GM23338 (cell line): ENCODE data around the gene TMEM140. TPM values are rescaled to one million over a fixed set of nuclear protein-coding genes. Genes with fewer than 3 reads are reported as not detected.

Source experiments
- ATAC-seq: fragments of 200-7000 bp; cut with Tn5 transposase; 3 replicates; pipeline ENCODE4 v1.9.1; 2020
- DNase-seq: peaks from one replicate; pipeline ENCODE4 v3.0.0-alpha.2; 2015; ENCODE audit warnings: low spot score
- H2AFZ ChIP-seq: fragments of 200-600 bp; sonication (generic); 2 replicates; pipeline ENCODE4 v1.8.0; 2016; ENCODE audit warnings: antibody characterized with exemption, mild to moderate bottlenecking, moderate library complexity
- H3F3A ChIP-seq: fragments of 200-600 bp; sonication (generic); replicated peaks from 2 replicates; pipeline ENCODE4 v1.8.0; 2017; ENCODE audit warnings: antibody characterized with exemption, mixed run types, low read depth
- H3K27ac ChIP-seq: fragments of 200-600 bp; sonication (generic); 2 replicates; pipeline ENCODE4 v1.6.1; 2016; ENCODE audit warnings: low read depth
- H3K27me3 ChIP-seq: fragments of 200-600 bp; sonication (generic); 2 replicates; pipeline ENCODE4 v1.8.0; 2016; ENCODE audit warnings: mild to moderate bottlenecking, mixed run types, moderate library complexity; ENCODE audit not compliant: insufficient read depth
- H3K36me3 ChIP-seq: fragments of 200-600 bp; sonication (generic); 2 replicates; pipeline ENCODE4 v1.8.0; 2016; ENCODE audit warnings: mild to moderate bottlenecking; ENCODE audit not compliant: insufficient read depth
- H3K4me1 ChIP-seq: fragments of 200-600 bp; sonication (generic); 2 replicates; pipeline ENCODE4 v1.8.0; 2016; ENCODE audit warnings: mild to moderate bottlenecking, moderate library complexity; ENCODE audit not compliant: insufficient read depth
- H3K4me2 ChIP-seq: fragments of 200-600 bp; sonication (generic); 2 replicates; pipeline ENCODE4 v1.7.1; 2017; ENCODE audit warnings: mixed run types
- H3K4me3 ChIP-seq: fragments of 200-600 bp; sonication (generic); 2 replicates; pipeline ENCODE4 v1.6.1; 2016; ENCODE audit warnings: mixed run types
- H3K79me2 ChIP-seq: fragments of 200-600 bp; sonication (generic); replicated peaks from 2 replicates; pipeline ENCODE4 v1.8.0; 2017; ENCODE audit warnings: mild to moderate bottlenecking; ENCODE audit not compliant: insufficient read depth
- H3K9me2 ChIP-seq: fragments of 200-600 bp; sonication (generic); 2 replicates; pipeline ENCODE4 v1.8.0; 2017; ENCODE audit not compliant: insufficient read depth
- H4K20me1 ChIP-seq: fragments of 200-600 bp; sonication (generic); replicated peaks from 2 replicates; pipeline ENCODE4 v1.8.0; 2017; ENCODE audit warnings: mild to moderate bottlenecking; ENCODE audit not compliant: insufficient read depth
- H3K27ac Mint-ChIP-seq: 2 replicates; pipeline ENCODE4 v1.8.0; 2020; ENCODE audit warnings: inconsistent platforms, mild to moderate bottlenecking, moderate library complexity, mixed read lengths
- H3K27me3 Mint-ChIP-seq: 3 replicates; pipeline ENCODE4 v1.8.0; 2022; ENCODE audit warnings: low read depth, mild to moderate bottlenecking, moderate library complexity, mixed read lengths, inconsistent platforms; ENCODE audit not compliant: insufficient read depth, poor library complexity
- H3K36me3 Mint-ChIP-seq: 3 replicates; pipeline ENCODE4 v1.8.0; 2021; ENCODE audit warnings: low read depth, mild to moderate bottlenecking, inconsistent platforms, moderate library complexity, mixed read lengths
- H3K4me1 Mint-ChIP-seq: 3 replicates; pipeline ENCODE4 v1.8.0; 2020; ENCODE audit warnings: mild to moderate bottlenecking, inconsistent platforms, mixed read lengths
- H3K4me3 Mint-ChIP-seq: 3 replicates; pipeline ENCODE4 v1.8.0; 2021; ENCODE audit warnings: moderate library complexity, mild to moderate bottlenecking, inconsistent platforms, mixed read lengths
- H3K9me3 Mint-ChIP-seq: 3 replicates; pipeline ENCODE4 v1.8.0; 2020; ENCODE audit warnings: moderate library complexity, mild to moderate bottlenecking, inconsistent platforms, mixed read lengths
- CREB1 ChIP-seq: fragments of 250-450 bp; sonication (Bioruptor Pico); IDR thresholded peaks from 2 replicates; pipeline ENCODE4 v1.5.0; 2020; ENCODE audit warnings: low read depth, mild to moderate bottlenecking, moderate library complexity
- EZH2 ChIP-seq: fragments of 200-600 bp; sonication (generic); IDR thresholded peaks from one replicate; pipeline ENCODE4 v1.8.0; 2017; ENCODE audit warnings: antibody characterized with exemption, mild to moderate bottlenecking, low read depth; ENCODE audit not compliant: unreplicated experiment
- EZH2phosphoT487 ChIP-seq: fragments of 200-600 bp; sonication (generic); IDR thresholded peaks from one replicate; pipeline ENCODE4 v1.8.1; 2018; ENCODE audit warnings: antibody characterized with exemption; ENCODE audit not compliant: unreplicated experiment
- JUNB ChIP-seq: IDR thresholded peaks from one replicate; pipeline ENCODE4 v1.6.1; 2016; ENCODE audit warnings: antibody characterized with exemption; ENCODE audit not compliant: unreplicated experiment
- NANOG ChIP-seq: IDR thresholded peaks from 2 replicates; pipeline ENCODE4 v1.6.1; 2016; ENCODE audit warnings: antibody characterized with exemption, borderline replicate concordance
- POLR2AphosphoS5 ChIP-seq: IDR thresholded peaks from 2 replicates; pipeline ENCODE4 v1.6.1; 2016; ENCODE audit warnings: antibody characterized with exemption, low read depth
- STAT1 ChIP-seq: IDR thresholded peaks from one replicate; pipeline ENCODE4 v1.6.1; 2016; ENCODE audit warnings: antibody characterized with exemption; ENCODE audit not compliant: unreplicated experiment
- ZNF114 ChIP-seq: fragments of 250-450 bp; sonication (Bioruptor Pico); IDR thresholded peaks from 2 replicates; pipeline ENCODE4 v1.5.0; 2020; ENCODE audit warnings: mild to moderate bottlenecking, moderate library complexity
- ZNF331 ChIP-seq: fragments of 250-450 bp; sonication (Bioruptor Pico); IDR thresholded peaks from 2 replicates; pipeline ENCODE4 v1.5.0; 2020; ENCODE audit warnings: low read depth, mild to moderate bottlenecking, moderate library complexity
- polyA plus RNA-seq: library from polyadenylated mRNA; unstranded; fragments of >200 nt; fragmentation: Nextera tagmentation; extraction: Ambion mirVana; gene quantifications from 2 replicates; pipeline ENCODE4 v1.2.1, GENCODE V29; 2016
- total RNA-seq: library from RNA; depleted of rRNA; stranded (reverse); fragments of >200 nt; shearing (Covaris generic); gene quantifications from 2 replicates; pipeline ENCODE4 v1.2.3, GENCODE V29; 2014
- TF ChIP-seq, protein P1 (sequence below): IDR thresholded peaks from 2 replicates; pipeline ENCODE4 v1.6.1; 2016; ENCODE audit warnings: antibody characterized with exemption
- TF ChIP-seq, protein P2 (sequence below): IDR thresholded peaks from one replicate; pipeline ENCODE4 v1.6.1; 2018; ENCODE audit warnings: antibody characterized with exemption; ENCODE audit not compliant: unreplicated experiment
- TF ChIP-seq, protein P3 (sequence below): fragments of 250-450 bp; sonication (Bioruptor Pico); IDR thresholded peaks from 2 replicates; pipeline ENCODE4 v1.5.0; 2020; ENCODE audit warnings: mild to moderate bottlenecking, moderate library complexity
- TF ChIP-seq, protein P4 (sequence below), 2 experiments: fragments of 200-600 bp in 1 of 2; sonication (generic) in 1 of 2; conservative IDR thresholded peaks; 2 replicates each; pipeline versions ENCODE4 v1.5.1 to v1.6.1; 2016 to 2017; ENCODE audit warnings: antibody characterized with exemption in 2 of 2, low read depth in 2 of 2, mild to moderate bottlenecking in 2 of 2, moderate library complexity in 1 of 2

TMEM140 gene
- total and polyA plus RNA-seq, 2 experiments from 2014 or later = 2.7 TPM; not detected in 1

DNA sequence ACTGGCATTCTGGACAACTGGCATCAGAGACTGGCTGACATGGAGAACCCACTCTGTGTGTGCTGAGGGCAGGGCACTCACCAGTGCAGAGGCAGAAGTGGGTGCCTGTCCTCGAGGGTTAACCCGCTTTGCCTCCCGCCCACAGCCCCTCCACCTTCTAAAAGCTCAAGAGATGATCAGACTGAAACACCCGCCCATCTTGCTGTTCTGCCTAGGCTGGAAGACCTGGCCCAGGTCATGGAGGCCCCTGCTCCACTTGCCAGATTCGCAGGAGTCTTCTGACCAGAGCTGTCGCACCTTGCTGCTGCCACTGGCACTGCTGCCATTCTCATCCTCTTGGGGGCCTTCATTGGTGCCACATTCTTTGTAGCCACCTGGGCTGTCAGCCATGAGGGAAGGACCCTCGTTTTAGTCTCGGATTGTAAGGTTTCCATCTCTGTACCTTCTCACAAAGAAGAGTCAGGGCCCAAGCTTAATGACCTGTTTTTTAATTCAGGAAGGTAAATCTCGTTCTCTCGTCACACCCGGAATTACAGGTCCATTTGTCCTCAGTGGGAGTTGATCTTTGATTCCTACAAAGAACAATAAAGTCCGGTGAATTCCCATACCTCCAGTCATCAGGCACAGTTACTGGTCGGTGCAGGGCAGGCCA, 20.7 kb downstream of the TMEM140 start:
- H3K4me3 Mint-ChIP-seq = peak overlapping the region; percentile 92
- H3K9me2 ChIP-seq = no peaks in the 10 kb centered on the region
- H4K20me1 ChIP-seq = peaks cover 4% of the 10 kb centered on the region; the same call in 1 of the 2 replicates
- H3K27ac Mint-ChIP-seq = peak overlapping the region; percentile 95; the same call in 1 of the 2 replicates
- DNase-seq = no peak
- H3K36me3 Mint-ChIP-seq = peaks cover 63% of the 10 kb centered on the region
- peaks cover 34% of the 10 kb centered on the region for H3K4me1 Mint-ChIP-seq
- peaks cover 25% of the 10 kb centered on the region for H3K27me3 Mint-ChIP-seq
- no peak for ATAC-seq
- H3K4me3 ChIP-seq = no peak overlapping the region
- H3K36me3 ChIP-seq = peaks cover 5% of the 10 kb centered on the region; the same call in 1 of the 2 replicates
- H3K9me3 Mint-ChIP-seq = peaks cover 6% of the 10 kb centered on the region
- peaks cover 7% of the 10 kb centered on the region for H3F3A ChIP-seq
- peaks cover 16% of the 10 kb centered on the region for H3K79me2 ChIP-seq
- H3K4me2 ChIP-seq = peak overlapping the region; percentile 94; the same call in 1 of the 2 replicates
- H3K27ac ChIP-seq = no peak overlapping the region
- H3K27me3 ChIP-seq = no peaks in the 10 kb centered on the region
- no peak overlapping the region for H2AFZ ChIP-seq
- no peak for TF ChIP-seq EZH2
- TF ChIP-seq, protein P1, sequence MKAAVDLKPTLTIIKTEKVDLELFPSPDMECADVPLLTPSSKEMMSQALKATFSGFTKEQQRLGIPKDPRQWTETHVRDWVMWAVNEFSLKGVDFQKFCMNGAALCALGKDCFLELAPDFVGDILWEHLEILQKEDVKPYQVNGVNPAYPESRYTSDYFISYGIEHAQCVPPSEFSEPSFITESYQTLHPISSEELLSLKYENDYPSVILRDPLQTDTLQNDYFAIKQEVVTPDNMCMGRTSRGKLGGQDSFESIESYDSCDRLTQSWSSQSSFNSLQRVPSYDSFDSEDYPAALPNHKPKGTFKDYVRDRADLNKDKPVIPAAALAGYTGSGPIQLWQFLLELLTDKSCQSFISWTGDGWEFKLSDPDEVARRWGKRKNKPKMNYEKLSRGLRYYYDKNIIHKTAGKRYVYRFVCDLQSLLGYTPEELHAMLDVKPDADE = no peak
- no peak for TF ChIP-seq NANOG
- no peak for TF ChIP-seq ZNF114
- no peak for TF ChIP-seq EZH2phosphoT487
- no peak for TF ChIP-seq POLR2AphosphoS5
- no peak for TF ChIP-seq ZNF331 (CRISPR knock-in tag)
- no peak for TF ChIP-seq CREB1 (CRISPR knock-in tag)
- TF ChIP-seq JUNB = no peak
- no peak for TF ChIP-seq STAT1
- TF ChIP-seq, protein P2, sequence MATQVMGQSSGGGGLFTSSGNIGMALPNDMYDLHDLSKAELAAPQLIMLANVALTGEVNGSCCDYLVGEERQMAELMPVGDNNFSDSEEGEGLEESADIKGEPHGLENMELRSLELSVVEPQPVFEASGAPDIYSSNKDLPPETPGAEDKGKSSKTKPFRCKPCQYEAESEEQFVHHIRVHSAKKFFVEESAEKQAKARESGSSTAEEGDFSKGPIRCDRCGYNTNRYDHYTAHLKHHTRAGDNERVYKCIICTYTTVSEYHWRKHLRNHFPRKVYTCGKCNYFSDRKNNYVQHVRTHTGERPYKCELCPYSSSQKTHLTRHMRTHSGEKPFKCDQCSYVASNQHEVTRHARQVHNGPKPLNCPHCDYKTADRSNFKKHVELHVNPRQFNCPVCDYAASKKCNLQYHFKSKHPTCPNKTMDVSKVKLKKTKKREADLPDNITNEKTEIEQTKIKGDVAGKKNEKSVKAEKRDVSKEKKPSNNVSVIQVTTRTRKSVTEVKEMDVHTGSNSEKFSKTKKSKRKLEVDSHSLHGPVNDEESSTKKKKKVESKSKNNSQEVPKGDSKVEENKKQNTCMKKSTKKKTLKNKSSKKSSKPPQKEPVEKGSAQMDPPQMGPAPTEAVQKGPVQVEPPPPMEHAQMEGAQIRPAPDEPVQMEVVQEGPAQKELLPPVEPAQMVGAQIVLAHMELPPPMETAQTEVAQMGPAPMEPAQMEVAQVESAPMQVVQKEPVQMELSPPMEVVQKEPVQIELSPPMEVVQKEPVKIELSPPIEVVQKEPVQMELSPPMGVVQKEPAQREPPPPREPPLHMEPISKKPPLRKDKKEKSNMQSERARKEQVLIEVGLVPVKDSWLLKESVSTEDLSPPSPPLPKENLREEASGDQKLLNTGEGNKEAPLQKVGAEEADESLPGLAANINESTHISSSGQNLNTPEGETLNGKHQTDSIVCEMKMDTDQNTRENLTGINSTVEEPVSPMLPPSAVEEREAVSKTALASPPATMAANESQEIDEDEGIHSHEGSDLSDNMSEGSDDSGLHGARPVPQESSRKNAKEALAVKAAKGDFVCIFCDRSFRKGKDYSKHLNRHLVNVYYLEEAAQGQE = no peak
- TF ChIP-seq, protein P3, sequence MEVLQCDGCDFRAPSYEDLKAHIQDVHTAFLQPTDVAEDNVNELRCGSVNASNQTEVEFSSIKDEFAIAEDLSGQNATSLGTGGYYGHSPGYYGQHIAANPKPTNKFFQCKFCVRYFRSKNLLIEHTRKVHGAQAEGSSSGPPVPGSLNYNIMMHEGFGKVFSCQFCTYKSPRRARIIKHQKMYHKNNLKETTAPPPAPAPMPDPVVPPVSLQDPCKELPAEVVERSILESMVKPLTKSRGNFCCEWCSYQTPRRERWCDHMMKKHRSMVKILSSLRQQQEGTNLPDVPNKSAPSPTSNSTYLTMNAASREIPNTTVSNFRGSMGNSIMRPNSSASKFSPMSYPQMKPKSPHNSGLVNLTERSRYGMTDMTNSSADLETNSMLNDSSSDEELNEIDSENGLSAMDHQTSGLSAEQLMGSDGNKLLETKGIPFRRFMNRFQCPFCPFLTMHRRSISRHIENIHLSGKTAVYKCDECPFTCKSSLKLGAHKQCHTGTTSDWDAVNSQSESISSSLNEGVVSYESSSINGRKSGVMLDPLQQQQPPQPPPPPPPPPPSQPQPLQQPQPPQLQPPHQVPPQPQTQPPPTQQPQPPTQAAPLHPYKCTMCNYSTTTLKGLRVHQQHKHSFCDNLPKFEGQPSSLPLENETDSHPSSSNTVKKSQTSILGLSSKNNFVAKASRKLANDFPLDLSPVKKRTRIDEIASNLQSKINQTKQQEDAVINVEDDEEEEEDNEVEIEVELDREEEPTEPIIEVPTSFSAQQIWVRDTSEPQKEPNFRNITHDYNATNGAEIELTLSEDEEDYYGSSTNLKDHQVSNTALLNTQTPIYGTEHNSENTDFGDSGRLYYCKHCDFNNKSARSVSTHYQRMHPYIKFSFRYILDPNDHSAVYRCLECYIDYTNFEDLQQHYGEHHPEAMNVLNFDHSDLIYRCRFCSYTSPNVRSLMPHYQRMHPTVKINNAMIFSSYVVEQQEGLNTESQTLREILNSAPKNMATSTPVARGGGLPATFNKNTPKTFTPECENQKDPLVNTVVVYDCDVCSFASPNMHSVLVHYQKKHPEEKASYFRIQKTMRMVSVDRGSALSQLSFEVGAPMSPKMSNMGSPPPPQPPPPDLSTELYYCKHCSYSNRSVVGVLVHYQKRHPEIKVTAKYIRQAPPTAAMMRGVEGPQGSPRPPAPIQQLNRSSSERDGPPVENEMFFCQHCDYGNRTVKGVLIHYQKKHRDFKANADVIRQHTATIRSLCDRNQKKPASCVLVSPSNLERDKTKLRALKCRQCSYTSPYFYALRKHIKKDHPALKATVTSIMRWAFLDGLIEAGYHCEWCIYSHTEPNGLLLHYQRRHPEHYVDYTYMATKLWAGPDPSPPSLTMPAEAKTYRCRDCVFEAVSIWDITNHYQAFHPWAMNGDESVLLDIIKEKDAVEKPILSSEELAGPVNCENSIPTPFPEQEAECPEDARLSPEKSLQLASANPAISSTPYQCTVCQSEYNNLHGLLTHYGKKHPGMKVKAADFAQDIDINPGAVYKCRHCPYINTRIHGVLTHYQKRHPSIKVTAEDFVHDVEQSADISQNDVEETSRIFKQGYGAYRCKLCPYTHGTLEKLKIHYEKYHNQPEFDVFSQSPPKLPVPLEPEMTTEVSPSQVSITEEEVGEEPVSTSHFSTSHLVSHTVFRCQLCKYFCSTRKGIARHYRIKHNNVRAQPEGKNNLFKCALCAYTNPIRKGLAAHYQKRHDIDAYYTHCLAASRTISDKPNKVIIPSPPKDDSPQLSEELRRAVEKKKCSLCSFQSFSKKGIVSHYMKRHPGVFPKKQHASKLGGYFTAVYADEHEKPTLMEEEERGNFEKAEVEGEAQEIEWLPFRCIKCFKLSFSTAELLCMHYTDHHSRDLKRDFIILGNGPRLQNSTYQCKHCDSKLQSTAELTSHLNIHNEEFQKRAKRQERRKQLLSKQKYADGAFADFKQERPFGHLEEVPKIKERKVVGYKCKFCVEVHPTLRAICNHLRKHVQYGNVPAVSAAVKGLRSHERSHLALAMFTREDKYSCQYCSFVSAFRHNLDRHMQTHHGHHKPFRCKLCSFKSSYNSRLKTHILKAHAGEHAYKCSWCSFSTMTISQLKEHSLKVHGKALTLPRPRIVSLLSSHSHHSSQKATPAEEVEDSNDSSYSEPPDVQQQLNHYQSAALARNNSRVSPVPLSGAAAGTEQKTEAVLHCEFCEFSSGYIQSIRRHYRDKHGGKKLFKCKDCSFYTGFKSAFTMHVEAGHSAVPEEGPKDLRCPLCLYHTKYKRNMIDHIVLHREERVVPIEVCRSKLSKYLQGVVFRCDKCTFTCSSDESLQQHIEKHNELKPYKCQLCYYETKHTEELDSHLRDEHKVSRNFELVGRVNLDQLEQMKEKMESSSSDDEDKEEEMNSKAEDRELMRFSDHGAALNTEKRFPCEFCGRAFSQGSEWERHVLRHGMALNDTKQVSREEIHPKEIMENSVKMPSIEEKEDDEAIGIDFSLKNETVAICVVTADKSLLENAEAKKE (CRISPR knock-in tag) = no peak
- TF ChIP-seq, protein P4, sequence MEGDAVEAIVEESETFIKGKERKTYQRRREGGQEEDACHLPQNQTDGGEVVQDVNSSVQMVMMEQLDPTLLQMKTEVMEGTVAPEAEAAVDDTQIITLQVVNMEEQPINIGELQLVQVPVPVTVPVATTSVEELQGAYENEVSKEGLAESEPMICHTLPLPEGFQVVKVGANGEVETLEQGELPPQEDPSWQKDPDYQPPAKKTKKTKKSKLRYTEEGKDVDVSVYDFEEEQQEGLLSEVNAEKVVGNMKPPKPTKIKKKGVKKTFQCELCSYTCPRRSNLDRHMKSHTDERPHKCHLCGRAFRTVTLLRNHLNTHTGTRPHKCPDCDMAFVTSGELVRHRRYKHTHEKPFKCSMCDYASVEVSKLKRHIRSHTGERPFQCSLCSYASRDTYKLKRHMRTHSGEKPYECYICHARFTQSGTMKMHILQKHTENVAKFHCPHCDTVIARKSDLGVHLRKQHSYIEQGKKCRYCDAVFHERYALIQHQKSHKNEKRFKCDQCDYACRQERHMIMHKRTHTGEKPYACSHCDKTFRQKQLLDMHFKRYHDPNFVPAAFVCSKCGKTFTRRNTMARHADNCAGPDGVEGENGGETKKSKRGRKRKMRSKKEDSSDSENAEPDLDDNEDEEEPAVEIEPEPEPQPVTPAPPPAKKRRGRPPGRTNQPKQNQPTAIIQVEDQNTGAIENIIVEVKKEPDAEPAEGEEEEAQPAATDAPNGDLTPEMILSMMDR (conservative IDR thresholded peaks at IDR 0.05; ENCODE audit: low read depth in 2 of 2) = no peak
- peaks cover 20% of the 10 kb centered on the region for H3K4me1 ChIP-seq
